ENCODE data around the gene MAP2.

MAP2 gene

GRCh38 chr2:209726311-209726710 lies 302.5 kb downstream of the MAP2 start:
- no peaks in the 10 kb centered on the region for H3K27me3 ChIP-seq (replicated peaks)
- H3K36me3 ChIP-seq (replicated peaks): no peaks in the 10 kb centered on the region
- no peak overlapping the region for H3K4me3 ChIP-seq (ENCODE audit: low read depth, low read length)
- in situ Hi-C loops (cut with HindIII; ENCODE audit: low pct_ligation_motif_present, low sequenced_read_pairs): no loop called here
- no peak overlapping the region for H3K27ac ChIP-seq
- TF ChIP-seq, protein P1, sequence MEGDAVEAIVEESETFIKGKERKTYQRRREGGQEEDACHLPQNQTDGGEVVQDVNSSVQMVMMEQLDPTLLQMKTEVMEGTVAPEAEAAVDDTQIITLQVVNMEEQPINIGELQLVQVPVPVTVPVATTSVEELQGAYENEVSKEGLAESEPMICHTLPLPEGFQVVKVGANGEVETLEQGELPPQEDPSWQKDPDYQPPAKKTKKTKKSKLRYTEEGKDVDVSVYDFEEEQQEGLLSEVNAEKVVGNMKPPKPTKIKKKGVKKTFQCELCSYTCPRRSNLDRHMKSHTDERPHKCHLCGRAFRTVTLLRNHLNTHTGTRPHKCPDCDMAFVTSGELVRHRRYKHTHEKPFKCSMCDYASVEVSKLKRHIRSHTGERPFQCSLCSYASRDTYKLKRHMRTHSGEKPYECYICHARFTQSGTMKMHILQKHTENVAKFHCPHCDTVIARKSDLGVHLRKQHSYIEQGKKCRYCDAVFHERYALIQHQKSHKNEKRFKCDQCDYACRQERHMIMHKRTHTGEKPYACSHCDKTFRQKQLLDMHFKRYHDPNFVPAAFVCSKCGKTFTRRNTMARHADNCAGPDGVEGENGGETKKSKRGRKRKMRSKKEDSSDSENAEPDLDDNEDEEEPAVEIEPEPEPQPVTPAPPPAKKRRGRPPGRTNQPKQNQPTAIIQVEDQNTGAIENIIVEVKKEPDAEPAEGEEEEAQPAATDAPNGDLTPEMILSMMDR (IDR thresholded peaks at IDR 0.05; ENCODE audit: low read depth, low read length, missing control alignments): no peak
- DNase-seq: no peak

DNA sequence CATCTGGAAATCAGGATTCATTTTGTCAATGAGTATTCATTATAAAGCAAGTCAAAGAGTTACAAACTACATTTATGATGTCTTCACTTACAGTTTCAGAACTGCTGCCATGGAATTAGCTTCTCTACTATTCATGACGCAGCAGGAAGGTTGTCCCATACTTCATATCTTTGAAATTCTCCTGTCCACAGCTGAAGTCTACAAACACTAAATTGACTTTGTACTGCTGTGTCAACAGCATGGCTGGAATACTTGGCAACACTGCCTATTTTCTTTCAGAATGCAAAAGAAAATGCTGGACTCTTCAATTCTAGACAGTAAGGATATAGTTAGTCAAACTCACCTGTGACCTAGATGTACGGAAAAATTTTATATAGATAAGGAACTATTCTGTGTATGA lies 303.2 kb downstream of the MAP2 start:
- DNase-seq: no peak
- H3K36me3 ChIP-seq (replicated peaks): no peaks in the 10 kb centered on the region
- no peak overlapping the region for H3K27ac ChIP-seq
- TF ChIP-seq, protein P1 (IDR thresholded peaks at IDR 0.05; ENCODE audit: low read depth, low read length, missing control alignments): no peak
- H3K27me3 ChIP-seq (replicated peaks): no peaks in the 10 kb centered on the region
- in situ Hi-C loops (cut with HindIII; ENCODE audit: low pct_ligation_motif_present, low sequenced_read_pairs): no loop called here
- no peak overlapping the region for H3K4me3 ChIP-seq (ENCODE audit: low read depth, low read length)

GRCh38 chr2:209734805-209735204 lies 311.0 kb downstream of the MAP2 start:
- Histone ChIP-seq H3K36me3 (replicated peaks) (no peaks in the 10 kb centered on the region), H3K4me3 (ENCODE audit: low read depth, low read length) (no peak overlapping the region), H3K27ac (no peak overlapping the region), H3K27me3 (replicated peaks) (no peaks in the 10 kb centered on the region)
- DNase-seq: no peak
- in situ Hi-C loops (cut with HindIII; ENCODE audit: low pct_ligation_motif_present, low sequenced_read_pairs): no loop called here
- TF ChIP-seq, protein P1 (IDR thresholded peaks at IDR 0.05; ENCODE audit: low read depth, low read length, missing control alignments): no peak

GRCh38 chr2:209741953-209742352 lies 318.1 kb downstream of the MAP2 start:
- in situ Hi-C loops (cut with HindIII; ENCODE audit: low pct_ligation_motif_present, low sequenced_read_pairs): no loop called here
- Histone ChIP-seq H3K27me3 (replicated peaks) (no peaks in the 10 kb centered on the region), H3K36me3 (replicated peaks) (no peaks in the 10 kb centered on the region), H3K27ac (no peak overlapping the region), H3K4me3 (ENCODE audit: low read depth, low read length) (no peak overlapping the region)
- no peak for DNase-seq
- TF ChIP-seq, protein P1 (IDR thresholded peaks at IDR 0.05; ENCODE audit: low read depth, low read length, missing control alignments): no peak

- no peak for DNase-seq
- TF ChIP-seq, protein P1 (IDR thresholded peaks at IDR 0.05; ENCODE audit: low read depth, low read length, missing control alignments): no peak
- Histone ChIP-seq H3K27ac (no peak overlapping the region), H3K4me3 (ENCODE audit: low read depth, low read length) (no peak overlapping the region), H3K36me3 (replicated peaks) (no peaks in the 10 kb centered on the region), H3K27me3 (replicated peaks) (no peaks in the 10 kb centered on the region)
- in situ Hi-C loops (cut with HindIII; ENCODE audit: low pct_ligation_motif_present, low sequenced_read_pairs): no loop called here
Observed at GRCh38 chr2:209753020-209753419, 329.2 kb downstream of the MAP2 start.

GRCh38 chr2:209757163-209757562 lies 333.3 kb downstream of the MAP2 start:
- Histone ChIP-seq H3K27me3 (replicated peaks) (no peaks in the 10 kb centered on the region), H3K4me3 (ENCODE audit: low read depth, low read length) (no peak overlapping the region), H3K36me3 (replicated peaks) (no peaks in the 10 kb centered on the region), H3K27ac (no peak overlapping the region)
- in situ Hi-C loops (cut with HindIII; ENCODE audit: low pct_ligation_motif_present, low sequenced_read_pairs): no loop called here
- TF ChIP-seq, protein P1 (IDR thresholded peaks at IDR 0.05; ENCODE audit: low read depth, low read length, missing control alignments): no peak
- DNase-seq: no peak
